Endothelial cell of umbilical vein (primary cell): ENCODE data around the gene MYL1. TPM values are rescaled to one million over a fixed set of nuclear protein-coding genes. Genes with fewer than 3 reads are reported as not detected.

Experiments used
- BruUV-seq: library from RNA; stranded (reverse); fragments of 400-500 nt; replicated peaks from 2 replicates; lab custom pipeline; 2021; lab: Mats Ljungman, UMichigan
- CTCF ChIA-PET: fragments of 300-600, 350-600 bp; sonication (Branson Sonifier 250); formaldehyde crosslinking; loops from one replicate; lab custom pipeline; 2021; ENCODE audit warnings: antibody characterized with exemption, inconsistent platforms; lab: Charles Lee
- POLR2A ChIA-PET: fragments of 300-600, 350-600 bp; sonication (Branson Sonifier 250); formaldehyde crosslinking; loops from one replicate; lab custom pipeline; 2021; ENCODE audit warnings: antibody characterized with exemption, inconsistent platforms; lab: Charles Lee
- DNase-seq: peaks from one replicate; pipeline ENCODE4 v3.0.0-alpha.2; 2011; ENCODE audit warnings: low read depth, low spot score
- FAIRE-seq: peaks from 2 replicates; lab custom pipeline; 2011; peaks lifted over from hg19 to GRCh38; lab: Jason Lieb, UNC
- H2AFZ ChIP-seq: 2 replicates; pipeline ENCODE4 v1.6.0; 2012; ENCODE audit warnings: low read depth, low read length, control low read depth, inconsistent platforms
- H3K27ac ChIP-seq: 2 replicates; pipeline ENCODE4 v1.5.1; 2011; ENCODE audit warnings: low read depth, mild to moderate bottlenecking, control low read depth, low read length, moderate library complexity; ENCODE audit not compliant: insufficient read depth
- H3K27me3 ChIP-seq, 2 experiments: 2 replicates each; pipeline versions ENCODE4 v1.6.0 to v1.6.1; 2011; ENCODE audit warnings: low read length in 2 of 2, mixed read lengths in 1 of 2; ENCODE audit not compliant: control insufficient read depth in 2 of 2, insufficient read depth in 2 of 2
- H3K36me3 ChIP-seq, 2 experiments: 2 replicates in 1 of 2; 3 replicates in 1 of 2; pipeline ENCODE4 v1.5.1; 2011; ENCODE audit warnings: low read length in 2 of 2, mild to moderate bottlenecking in 1 of 2, moderate library complexity in 1 of 2; ENCODE audit not compliant: control insufficient read depth in 2 of 2, insufficient read depth in 2 of 2; ENCODE audit errors: extremely low read depth in 1 of 2
- H3K4me1 ChIP-seq: 3 replicates; pipeline ENCODE4 v1.5.1; 2011; ENCODE audit warnings: mild to moderate bottlenecking, low read length; ENCODE audit not compliant: control insufficient read depth, insufficient read depth; ENCODE audit errors: extremely low read depth
- H3K4me2 ChIP-seq: 2 replicates; pipeline ENCODE4 v1.6.1; 2011; ENCODE audit warnings: low read length, control low read depth, mixed read lengths; ENCODE audit not compliant: insufficient read depth
- H3K4me3 ChIP-seq, 3 experiments: fragments of 200-600 bp in 1 of 3; sonication (generic), shearing (Covaris generic) in 1 of 3; replicated peaks in 1 of 3; 2 replicates each; pipeline ENCODE4 v1.5.1; 2011 to 2016; ENCODE audit warnings: control low read depth in 3 of 3, low read length in 3 of 3, mild to moderate bottlenecking in 2 of 3, inconsistent platforms in 1 of 3, low read depth in 1 of 3, moderate library complexity in 1 of 3; ENCODE audit not compliant: insufficient read depth in 1 of 3
- H3K79me2 ChIP-seq: 2 replicates; pipeline ENCODE4 v1.6.0; 2012; ENCODE audit warnings: low read length, inconsistent platforms; ENCODE audit not compliant: control insufficient read depth, insufficient read depth
- H3K9ac ChIP-seq: replicated peaks from 2 replicates; pipeline ENCODE3; 2011; ENCODE audit warnings: low read length, control low read depth; ENCODE audit not compliant: insufficient read depth; ENCODE audit errors: extremely low read depth
- H3K9me1 ChIP-seq: replicated peaks from 3 replicates; pipeline ENCODE4 v1.6.0; 2011; ENCODE audit warnings: mild to moderate bottlenecking, low read length; ENCODE audit not compliant: control insufficient read depth, insufficient read depth; ENCODE audit errors: extremely low read depth
- H3K9me3 ChIP-seq: replicated peaks from 2 replicates; pipeline ENCODE4 v1.5.1; 2012; ENCODE audit warnings: low read length, inconsistent platforms; ENCODE audit not compliant: control insufficient read depth, insufficient read depth
- H4K20me1 ChIP-seq: replicated peaks from 2 replicates; pipeline ENCODE3; 2011; ENCODE audit warnings: mild to moderate bottlenecking, low read length; ENCODE audit not compliant: control insufficient read depth, insufficient read depth; ENCODE audit errors: extremely low read depth
- EZH2 ChIP-seq: IDR thresholded peaks from 2 replicates; pipeline ENCODE4 v1.6.1; 2012; ENCODE audit warnings: borderline replicate concordance, low read depth, mild to moderate bottlenecking, moderate library complexity, low read length, inconsistent platforms; ENCODE audit not compliant: severe bottlenecking
- FOS ChIP-seq: IDR thresholded peaks from 2 replicates; pipeline ENCODE4 v1.6.1; 2011; ENCODE audit warnings: mild to moderate bottlenecking, low read length, moderate library complexity, borderline replicate concordance; ENCODE audit not compliant: insufficient read depth
- GATA2 ChIP-seq: IDR thresholded peaks from 2 replicates; pipeline ENCODE4 v1.7.0; 2011; ENCODE audit warnings: low read depth, mild to moderate bottlenecking, moderate library complexity, mixed read lengths, low read length; ENCODE audit not compliant: insufficient read length, insufficient read depth
- JUN ChIP-seq: IDR thresholded peaks from 2 replicates; pipeline ENCODE4 v1.6.1; 2011; ENCODE audit warnings: borderline replicate concordance, low read depth; ENCODE audit not compliant: insufficient read length, insufficient read depth
- MYC ChIP-seq: IDR thresholded peaks from one replicate; pipeline ENCODE4 v1.6.1; 2011; ENCODE audit warnings: mild to moderate bottlenecking, low read depth, low read length
- POLR2A ChIP-seq: IDR thresholded peaks from 2 replicates; pipeline ENCODE4 v1.6.1; 2012; ENCODE audit warnings: low read depth, mild to moderate bottlenecking, control low read depth, low read length
- POLR2AphosphoS5 ChIP-seq: IDR thresholded peaks from 2 replicates; pipeline ENCODE4 v1.6.1; 2012; ENCODE audit warnings: low read depth, mild to moderate bottlenecking, control low read depth, low read length, moderate library complexity; ENCODE audit not compliant: insufficient read depth
- dilution Hi-C: fragments of 300-500 bp; cut with MboI; formaldehyde crosslinking; loops from one replicate; pipeline ENCODE4 v1.15.0; 2019; ENCODE audit warnings: low sequenced_read_pairs; ENCODE audit not compliant: extremely low pct_ligation_motif_present
- intact Hi-C: fragments of 100-400 bp; cut with micrococcal nuclease; formaldehyde crosslinking; loops from one replicate; pipeline ENCODE4 v1.10.0; 2022
- polyA plus RNA-seq, 4 experiments: library from polyadenylated mRNA; depleted of rRNA in 3 of 4; stranded (reverse) in 3 of 4; unstranded in 1 of 4; fragments of >200 nt; gene quantifications; 2 replicates each; pipeline versions ENCODE4 v1.2.1 to v1.2.3, GENCODE V29; 2011 to 2012; ENCODE audit warnings: missing spikeins in 1 of 4
- total RNA-seq: library from RNA; stranded (reverse); gene quantifications from 2 replicates; pipeline ENCODE4 v1.2.3, GENCODE V29; 2021
- TF ChIP-seq, protein P1 (sequence below), 2 donors: IDR thresholded peaks; 1 replicate in 1 of 2; 2 replicates in 1 of 2; pipeline ENCODE4 v1.5.1; 2011; ENCODE audit warnings: low read length in 2 of 2, mild to moderate bottlenecking in 2 of 2, moderate library complexity in 2 of 2, control low read depth in 1 of 2, inconsistent platforms in 1 of 2, low read depth in 1 of 2; ENCODE audit not compliant: insufficient read depth in 1 of 2; ENCODE audit errors: extremely low read depth in 1 of 2
- TF ChIP-seq, protein P2 (sequence below): IDR thresholded peaks from 2 replicates; pipeline ENCODE4 v1.6.1; 2011; ENCODE audit not compliant: insufficient read depth, insufficient read length

The MYL1 gene
- total and polyA plus RNA-seq, 2 donors (not counting 3 experiments of a cell fraction or from before 2014, with no cell fraction given), result not detected

DNA sequence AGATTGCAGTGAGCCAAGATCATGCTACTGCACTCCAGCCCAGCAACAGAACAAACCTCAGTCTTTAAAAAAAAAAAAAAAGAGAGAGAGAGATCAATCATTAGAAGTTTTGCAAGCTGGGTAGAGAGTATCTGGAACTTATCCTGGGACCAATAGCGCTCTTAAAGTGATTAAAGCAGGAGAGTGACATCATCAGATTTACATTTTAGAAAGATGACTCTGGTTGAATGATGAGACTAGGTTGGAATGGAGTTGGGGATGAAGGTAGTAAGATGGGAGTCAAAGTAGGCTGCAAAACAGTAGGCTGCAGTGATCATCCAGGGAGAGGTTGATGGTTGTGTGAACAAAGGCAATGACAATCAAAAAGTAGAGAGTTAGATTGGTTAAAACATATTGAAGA lies 37.8 kb downstream of the MYL1 start:
- no peaks in the 10 kb centered on the region for H3K4me1 ChIP-seq
- TF ChIP-seq GATA2 (no peak), FOS (no peak), POLR2A (no peak), MYC (no peak), JUN (no peak), POLR2AphosphoS5 (no peak), EZH2 (no peak)
- TF ChIP-seq, protein P1, sequence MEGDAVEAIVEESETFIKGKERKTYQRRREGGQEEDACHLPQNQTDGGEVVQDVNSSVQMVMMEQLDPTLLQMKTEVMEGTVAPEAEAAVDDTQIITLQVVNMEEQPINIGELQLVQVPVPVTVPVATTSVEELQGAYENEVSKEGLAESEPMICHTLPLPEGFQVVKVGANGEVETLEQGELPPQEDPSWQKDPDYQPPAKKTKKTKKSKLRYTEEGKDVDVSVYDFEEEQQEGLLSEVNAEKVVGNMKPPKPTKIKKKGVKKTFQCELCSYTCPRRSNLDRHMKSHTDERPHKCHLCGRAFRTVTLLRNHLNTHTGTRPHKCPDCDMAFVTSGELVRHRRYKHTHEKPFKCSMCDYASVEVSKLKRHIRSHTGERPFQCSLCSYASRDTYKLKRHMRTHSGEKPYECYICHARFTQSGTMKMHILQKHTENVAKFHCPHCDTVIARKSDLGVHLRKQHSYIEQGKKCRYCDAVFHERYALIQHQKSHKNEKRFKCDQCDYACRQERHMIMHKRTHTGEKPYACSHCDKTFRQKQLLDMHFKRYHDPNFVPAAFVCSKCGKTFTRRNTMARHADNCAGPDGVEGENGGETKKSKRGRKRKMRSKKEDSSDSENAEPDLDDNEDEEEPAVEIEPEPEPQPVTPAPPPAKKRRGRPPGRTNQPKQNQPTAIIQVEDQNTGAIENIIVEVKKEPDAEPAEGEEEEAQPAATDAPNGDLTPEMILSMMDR (IDR thresholded peaks at IDR 0.05; ENCODE audit: extremely low read depth in 1 of 2, insufficient read depth in 1 of 2, low read depth in 1 of 2, low read length in 2 of 2), result no peak
- TF ChIP-seq, protein P2, sequence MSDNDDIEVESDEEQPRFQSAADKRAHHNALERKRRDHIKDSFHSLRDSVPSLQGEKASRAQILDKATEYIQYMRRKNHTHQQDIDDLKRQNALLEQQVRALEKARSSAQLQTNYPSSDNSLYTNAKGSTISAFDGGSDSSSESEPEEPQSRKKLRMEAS, result no peak
- H3K4me3 ChIP-seq, result no peak overlapping the region
- H3K27ac ChIP-seq, result no peak overlapping the region
- no peak overlapping the region for H2AFZ ChIP-seq
- BruUV-seq, result no TSS peak
- no peaks in the 10 kb centered on the region for H3K27me3 ChIP-seq
- no peaks in the 10 kb centered on the region for H4K20me1 ChIP-seq
- dilution Hi-C loops (no loop called here), intact Hi-C loops (no loop called here)
- no peaks in the 10 kb centered on the region for H3K36me3 ChIP-seq
- H3K9ac ChIP-seq, result no peak overlapping the region
- DNase-seq (no peak), FAIRE-seq (no peak)
- ChIA-PET POLR2A (no interaction called here), CTCF (no interaction called here)
- no peaks in the 10 kb centered on the region for H3K9me1 ChIP-seq
- no peak overlapping the region for H3K4me2 ChIP-seq
- no peaks in the 10 kb centered on the region for H3K79me2 ChIP-seq
- no peaks in the 10 kb centered on the region for H3K9me3 ChIP-seq
